KMS-11 (cell line): ENCODE measurements around the gene GRM1.

Source experiments
- H2AFZ ChIP-seq: fragments of 200-600 bp; sonication (generic); 2 replicates; pipeline ENCODE4 v1.6.1; 2016; ENCODE audit warnings: antibody characterized with exemption, mixed run types, low read depth
- H3K27ac ChIP-seq: fragments of 200-600 bp; sonication (generic); 2 replicates; pipeline ENCODE4 v1.6.1; 2016; ENCODE audit warnings: mild to moderate bottlenecking, mixed run types
- H3K27me3 ChIP-seq: fragments of 200-600 bp; sonication (generic); 2 replicates; pipeline ENCODE4 v1.6.1; 2017; ENCODE audit warnings: mild to moderate bottlenecking, low read depth, mixed run types, moderate library complexity; ENCODE audit not compliant: insufficient read depth
- H3K36me3 ChIP-seq: fragments of 200-600 bp; sonication (generic); 2 replicates; pipeline ENCODE4 v1.6.1; 2017; ENCODE audit warnings: mild to moderate bottlenecking, mixed run types; ENCODE audit not compliant: insufficient read depth
- H3K4me1 ChIP-seq: fragments of 200-600 bp; sonication (generic); 2 replicates; pipeline ENCODE4 v1.6.1; 2016; ENCODE audit warnings: mild to moderate bottlenecking, low read depth, mixed run types; ENCODE audit not compliant: poor library complexity, severe bottlenecking
- H3K4me2 ChIP-seq: fragments of 200-600 bp; sonication (generic); 2 replicates; pipeline ENCODE4 v1.7.0; 2016; ENCODE audit warnings: mild to moderate bottlenecking, mixed run types
- H3K4me3 ChIP-seq: fragments of 200-600 bp; sonication (generic); IDR thresholded peaks from 2 replicates; pipeline ENCODE4 v1.6.1; 2017; ENCODE audit warnings: low read depth, low read length, mixed read lengths; ENCODE audit not compliant: insufficient read depth
- H3K79me2 ChIP-seq: fragments of 200-600 bp; sonication (generic); 2 replicates; pipeline ENCODE4 v1.6.1; 2016; ENCODE audit warnings: low read depth, mixed run types; ENCODE audit not compliant: insufficient read depth
- H3K9ac ChIP-seq: fragments of 200-600 bp; sonication (generic); 2 replicates; pipeline ENCODE4 v1.6.1; 2016; ENCODE audit warnings: mild to moderate bottlenecking, mixed run types
- H4K20me1 ChIP-seq: fragments of 200-600 bp; sonication (generic); 2 replicates; pipeline ENCODE4 v1.6.1; 2016; ENCODE audit warnings: mild to moderate bottlenecking, mixed run types; ENCODE audit not compliant: insufficient read depth
- TF ChIP-seq, protein P1 (sequence below): fragments of 200-600 bp; sonication (generic); conservative IDR thresholded peaks from 2 replicates; pipeline ENCODE4 v1.6.1; 2017; ENCODE audit warnings: low read depth, mild to moderate bottlenecking, antibody characterized with exemption, low read length, moderate library complexity, mixed read lengths

GRM1 gene

DNA sequence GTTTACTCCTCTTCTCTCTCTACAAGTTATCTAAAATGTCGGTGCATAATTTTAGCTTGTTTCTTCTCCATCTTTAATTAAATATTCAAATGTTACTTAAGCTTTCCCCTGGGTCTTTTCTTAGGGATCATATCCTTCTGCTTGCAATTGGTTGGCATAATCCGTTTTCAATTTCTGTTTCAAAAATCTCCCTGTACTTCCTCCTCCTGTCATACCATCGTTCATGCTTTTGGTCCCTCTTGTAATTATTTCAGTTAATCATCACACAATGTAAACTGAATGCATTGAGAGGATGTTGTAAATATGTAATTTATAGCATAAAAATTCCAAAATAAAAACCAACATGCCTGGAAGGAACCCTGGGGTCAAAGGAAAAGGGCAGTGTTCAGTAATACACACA, 325.6 kb downstream of the GRM1 start:
- Histone ChIP-seq H3K4me1 (no peaks in the 10 kb centered on the region), H3K9ac (no peak overlapping the region), H3K27me3 (no peaks in the 10 kb centered on the region), H3K79me2 (no peaks in the 10 kb centered on the region), H3K27ac (no peak overlapping the region), H4K20me1 (no peaks in the 10 kb centered on the region), H3K36me3 (no peaks in the 10 kb centered on the region), H3K4me3 (no peak overlapping the region), H3K4me2 (no peak overlapping the region), H2AFZ (no peak overlapping the region)
- TF ChIP-seq, protein P1, sequence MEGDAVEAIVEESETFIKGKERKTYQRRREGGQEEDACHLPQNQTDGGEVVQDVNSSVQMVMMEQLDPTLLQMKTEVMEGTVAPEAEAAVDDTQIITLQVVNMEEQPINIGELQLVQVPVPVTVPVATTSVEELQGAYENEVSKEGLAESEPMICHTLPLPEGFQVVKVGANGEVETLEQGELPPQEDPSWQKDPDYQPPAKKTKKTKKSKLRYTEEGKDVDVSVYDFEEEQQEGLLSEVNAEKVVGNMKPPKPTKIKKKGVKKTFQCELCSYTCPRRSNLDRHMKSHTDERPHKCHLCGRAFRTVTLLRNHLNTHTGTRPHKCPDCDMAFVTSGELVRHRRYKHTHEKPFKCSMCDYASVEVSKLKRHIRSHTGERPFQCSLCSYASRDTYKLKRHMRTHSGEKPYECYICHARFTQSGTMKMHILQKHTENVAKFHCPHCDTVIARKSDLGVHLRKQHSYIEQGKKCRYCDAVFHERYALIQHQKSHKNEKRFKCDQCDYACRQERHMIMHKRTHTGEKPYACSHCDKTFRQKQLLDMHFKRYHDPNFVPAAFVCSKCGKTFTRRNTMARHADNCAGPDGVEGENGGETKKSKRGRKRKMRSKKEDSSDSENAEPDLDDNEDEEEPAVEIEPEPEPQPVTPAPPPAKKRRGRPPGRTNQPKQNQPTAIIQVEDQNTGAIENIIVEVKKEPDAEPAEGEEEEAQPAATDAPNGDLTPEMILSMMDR = no peak

GRCh38 chr6:146355521-146356100, 326.7 kb downstream of the GRM1 start:
- no peak overlapping the region for H3K4me3 ChIP-seq
- H3K36me3 ChIP-seq = no peaks in the 10 kb centered on the region
- no peak overlapping the region for H3K9ac ChIP-seq

DNA sequence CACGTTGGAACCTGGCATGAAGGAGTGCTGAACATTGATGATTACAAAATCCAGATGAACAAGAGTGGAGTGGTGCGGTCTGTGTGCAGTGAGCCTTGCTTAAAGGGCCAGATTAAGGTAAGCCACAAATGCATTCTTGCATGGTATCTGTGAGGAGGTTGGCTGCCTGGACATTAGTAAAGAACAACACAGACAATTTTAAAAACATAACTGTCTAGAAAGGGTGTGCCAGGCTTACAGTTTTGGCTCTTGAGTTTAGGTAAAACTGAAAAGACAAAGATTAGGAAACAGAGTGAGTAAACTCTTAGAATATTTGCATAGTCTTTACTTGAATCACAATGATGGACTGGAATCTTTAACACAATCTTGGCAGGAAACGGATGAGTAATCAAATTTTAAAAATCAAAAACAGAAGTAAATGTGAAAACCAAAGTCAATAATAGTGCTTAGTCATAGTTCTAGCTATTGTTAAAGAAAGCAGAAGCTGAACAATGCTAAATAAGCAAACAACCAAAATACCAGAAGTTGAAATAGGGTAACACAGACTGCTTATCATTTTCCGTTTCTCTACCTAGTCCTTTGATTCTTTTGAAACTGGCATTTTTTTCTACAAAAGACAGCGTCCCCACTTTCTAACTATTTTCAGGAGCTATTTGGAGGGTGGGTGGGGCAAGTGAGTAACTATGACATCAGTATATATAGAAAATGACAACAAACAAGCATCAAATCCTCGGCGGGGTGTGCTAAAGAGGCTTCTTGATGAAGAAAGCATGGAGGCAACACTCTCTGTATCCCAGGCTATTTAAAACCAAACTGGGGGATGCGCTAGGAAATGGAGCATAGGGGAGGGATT, 328.9 kb downstream of the GRM1 start:
- Histone ChIP-seq H3K4me1 (no peaks in the 10 kb centered on the region), H3K79me2 (no peaks in the 10 kb centered on the region), H2AFZ (0 out of 2 replicates have a peak overlapping the region, but pooled peaks have one; percentile 5), H3K4me3 (no peak overlapping the region), H3K9ac (peak overlapping the region; percentile 13; the same call in 1 of the 2 replicates), H3K27me3 (no peaks in the 10 kb centered on the region), H4K20me1 (no peaks in the 10 kb centered on the region), H3K27ac (peak overlapping the region; percentile 25; the same call in 1 of the 2 replicates), H3K36me3 (no peaks in the 10 kb centered on the region), H3K4me2 (no peak overlapping the region)
- TF ChIP-seq, protein P1 = no peak

More at GRCh38 chr6:146355521-146356100, 326.7 kb downstream of the GRM1 start:
- H4K20me1 ChIP-seq = no peaks in the 10 kb centered on the region
- no peak overlapping the region for H2AFZ ChIP-seq
- no peaks in the 10 kb centered on the region for H3K79me2 ChIP-seq
- TF ChIP-seq, protein P1 = no peak
- H3K27me3 ChIP-seq = no peaks in the 10 kb centered on the region
- no peak overlapping the region for H3K27ac ChIP-seq
- no peaks in the 10 kb centered on the region for H3K4me1 ChIP-seq
- no peak overlapping the region for H3K4me2 ChIP-seq

- Histone ChIP-seq H3K9ac (no peak overlapping the region), H3K4me2 (no peak overlapping the region), H3K79me2 (no peaks in the 10 kb centered on the region), H4K20me1 (no peaks in the 10 kb centered on the region), H3K4me3 (no peak overlapping the region), H2AFZ (no peak overlapping the region), H3K27ac (no peak overlapping the region; the same call in 1 of the 2 replicates), H3K36me3 (no peaks in the 10 kb centered on the region), H3K4me1 (no peaks in the 10 kb centered on the region), H3K27me3 (no peaks in the 10 kb centered on the region)
- TF ChIP-seq, protein P1 = no peak
These were observed 329.7 kb downstream of the GRM1 start for GRCh38 chr6:146358431-146359046.
